Measurements from ENCODE around the gene GBF1.

GBF1 gene

DNA sequence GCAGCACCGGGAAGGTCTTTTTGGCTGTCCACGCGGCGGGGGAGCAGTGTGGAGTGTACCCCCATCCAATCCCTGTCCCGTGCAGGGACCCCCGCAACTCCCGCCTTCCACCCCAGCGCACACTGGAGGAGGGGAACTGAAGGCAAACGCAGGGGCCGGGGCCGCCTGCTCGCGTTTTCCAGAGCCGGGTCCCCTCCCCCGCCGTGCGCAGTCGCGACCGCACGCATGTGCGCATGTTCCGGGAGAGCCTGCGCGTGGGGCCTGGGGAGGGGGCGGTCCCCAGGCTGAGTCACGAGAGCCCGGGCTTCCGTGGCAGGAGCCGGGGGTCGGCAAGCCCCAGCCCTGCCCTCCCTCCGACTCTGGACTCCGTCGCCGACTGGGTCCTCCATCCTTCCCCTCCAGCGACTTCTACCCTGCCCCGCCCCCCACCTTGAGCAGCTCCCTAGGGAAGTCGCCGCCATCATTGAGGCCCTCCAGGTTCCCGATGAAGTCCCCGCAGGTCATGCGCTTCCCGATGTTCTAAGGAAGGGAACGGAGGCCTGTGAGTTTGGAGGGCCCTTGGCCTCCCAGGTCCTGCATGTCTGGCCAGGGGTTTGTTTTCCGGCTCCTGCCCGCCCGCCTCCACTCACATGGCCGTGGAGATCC lies 165.2 kb downstream of the GBF1 start:
- DNase-seq (ENCODE audit: low spot score), result no peak

DNA sequence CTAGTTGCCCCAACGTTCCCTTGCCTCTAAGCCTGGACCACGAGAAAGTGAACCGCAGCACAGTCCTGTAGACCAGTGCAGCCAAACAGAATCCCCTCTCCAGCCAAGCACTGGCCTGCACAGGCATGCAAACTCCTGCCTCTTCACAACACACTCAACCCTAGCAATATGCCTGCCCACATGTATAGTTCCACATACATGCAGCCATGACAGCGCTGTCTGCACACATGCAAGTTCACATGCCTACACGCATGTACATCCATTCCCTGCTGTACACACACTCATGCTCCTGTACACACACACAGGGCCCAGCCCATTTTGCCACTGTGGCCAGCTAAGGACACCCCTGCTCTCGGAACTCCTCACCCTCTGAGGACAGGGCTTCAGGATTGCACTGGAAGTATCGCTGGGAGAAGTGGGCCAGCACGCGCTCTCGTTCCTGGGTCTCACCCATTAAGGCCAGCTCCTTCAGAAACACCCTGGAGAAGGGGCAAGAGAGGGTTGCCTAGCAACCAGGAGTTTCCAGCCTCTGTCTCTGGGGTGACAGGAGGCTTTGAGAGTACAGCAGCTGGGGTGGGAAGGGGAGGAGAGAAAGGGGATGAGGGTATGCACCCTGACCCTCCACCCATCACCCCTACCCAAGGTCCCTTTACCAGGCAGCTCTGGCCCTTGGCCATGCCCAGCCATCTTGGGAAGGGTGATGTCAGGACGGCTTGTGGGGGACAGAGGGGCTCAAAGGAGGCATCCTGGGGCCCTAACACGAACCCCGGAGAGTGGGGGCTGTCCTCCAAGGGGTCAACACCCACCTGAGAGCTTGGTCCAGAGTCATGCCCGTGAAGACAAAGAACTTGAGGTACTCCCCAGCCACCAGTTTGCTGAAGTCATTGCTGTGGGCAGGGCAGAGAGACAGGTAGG lies 166.3 kb downstream of the GBF1 start:
- DNase-seq (ENCODE audit: low spot score), result no peak

DNA sequence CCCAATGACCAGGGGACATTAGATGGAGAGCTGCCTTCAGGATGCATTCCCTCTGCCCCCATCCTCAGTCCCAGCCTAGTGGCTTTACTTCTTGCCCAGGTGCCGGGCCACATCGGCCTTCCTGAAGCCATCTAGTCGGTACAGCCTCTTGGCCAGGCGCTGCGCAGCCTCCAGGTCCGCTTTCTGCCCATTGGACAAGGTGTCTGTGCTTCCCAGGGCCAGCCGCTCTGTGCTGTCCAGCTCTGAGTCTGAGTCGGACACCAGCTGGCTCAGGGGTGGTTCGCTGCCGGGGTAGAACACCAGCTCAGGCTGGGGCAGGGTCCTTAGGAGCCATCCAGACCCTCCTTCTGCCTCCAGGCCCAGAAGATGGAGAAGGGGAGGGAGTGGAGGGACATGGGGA lies 167.0 kb downstream of the GBF1 start:
- DNase-seq (ENCODE audit: low spot score), result no peak

DNA sequence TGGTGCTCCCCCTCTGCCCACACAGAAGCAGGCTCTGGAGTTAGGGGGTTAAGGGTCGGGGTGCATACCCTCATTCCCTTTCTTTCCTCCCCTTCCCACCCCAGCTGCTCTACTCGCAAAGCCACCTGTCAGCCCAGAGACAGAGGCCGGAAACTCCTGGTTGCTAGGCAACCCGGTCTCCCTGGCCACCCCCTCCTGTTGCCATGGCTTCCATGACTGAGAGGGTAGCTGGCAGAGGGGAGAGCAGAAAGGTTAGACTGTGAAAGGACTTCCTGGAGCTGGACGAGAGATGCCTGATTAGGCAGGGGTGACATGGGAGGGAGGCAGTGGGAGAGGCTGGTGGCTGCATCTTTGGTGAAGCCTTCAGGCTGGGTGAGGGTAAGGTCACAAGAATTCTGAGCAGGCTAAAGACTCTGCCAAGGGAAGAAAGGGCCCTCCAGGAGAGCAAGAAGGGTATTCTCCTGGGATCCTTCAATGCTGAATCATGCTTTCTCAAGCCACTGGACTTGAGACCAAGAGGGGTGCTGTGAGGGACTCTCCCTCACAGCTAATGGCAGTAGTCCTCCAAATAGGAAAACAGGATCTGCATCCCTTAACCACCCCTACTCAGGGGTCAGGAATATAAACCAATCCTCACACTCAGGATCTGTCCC lies 167.8 kb downstream of the GBF1 start:
- DNase-seq (ENCODE audit: low spot score), result peak; percentile 74

DNA sequence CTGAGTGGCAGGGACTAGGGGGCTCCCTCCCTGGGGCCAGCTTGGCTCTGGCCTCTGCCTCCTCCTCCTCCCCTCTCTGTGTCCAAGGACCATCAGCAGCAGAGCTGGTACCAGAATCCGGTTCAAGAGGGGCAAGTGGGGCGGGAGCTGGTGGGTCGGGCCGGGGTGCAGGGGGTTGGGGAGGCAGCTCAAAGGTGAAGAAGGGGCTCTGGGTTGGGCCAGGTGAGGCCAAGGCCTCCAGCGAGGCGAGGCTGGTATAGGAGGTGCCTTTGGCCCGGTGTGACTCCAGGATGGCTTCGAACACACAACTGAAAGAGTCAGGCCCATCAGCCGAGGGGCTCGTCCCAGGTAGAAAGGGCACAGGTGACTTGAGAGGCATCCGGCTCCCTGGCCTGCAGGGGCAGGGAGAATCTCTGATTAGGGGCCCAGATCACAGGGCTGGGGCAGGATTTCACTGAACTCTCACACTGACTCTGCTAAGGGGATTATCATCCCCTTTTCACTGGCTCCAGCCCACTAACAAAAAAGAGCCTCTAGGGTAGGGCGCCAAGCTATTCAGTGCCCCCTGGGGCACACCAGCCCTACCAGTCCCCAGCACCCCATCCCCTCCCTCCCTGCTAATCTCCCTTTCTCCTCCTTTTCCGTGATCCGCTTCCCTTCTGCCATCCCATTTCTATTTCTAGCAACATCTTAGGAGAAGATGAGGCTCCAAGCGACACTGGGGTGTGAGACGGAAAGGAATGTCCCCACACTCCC lies 168.7 kb downstream of the GBF1 start:
- no peak for DNase-seq (ENCODE audit: low spot score)

DNA sequence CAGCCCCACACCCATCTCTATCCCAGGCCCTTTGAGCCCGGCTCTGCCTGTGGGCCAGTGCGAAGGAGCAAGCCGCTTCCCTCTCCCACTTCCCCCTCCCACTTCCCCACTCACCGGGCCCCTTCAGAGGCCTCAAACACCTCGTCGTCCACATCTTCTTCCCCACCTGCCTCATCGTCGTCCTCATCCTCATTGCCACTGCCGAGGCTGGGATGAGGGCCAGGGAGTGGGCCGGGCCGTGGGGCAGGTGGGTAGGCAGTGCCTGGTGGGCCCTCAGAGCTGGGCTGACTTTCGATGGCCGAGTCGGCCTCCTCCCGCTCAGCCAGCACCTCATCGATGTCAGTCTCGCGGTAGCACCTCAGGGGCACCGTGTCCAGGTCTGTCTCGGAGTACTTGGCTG lies 169.4 kb downstream of the GBF1 start:
- DNase-seq (ENCODE audit: low spot score), result no peak

DNA sequence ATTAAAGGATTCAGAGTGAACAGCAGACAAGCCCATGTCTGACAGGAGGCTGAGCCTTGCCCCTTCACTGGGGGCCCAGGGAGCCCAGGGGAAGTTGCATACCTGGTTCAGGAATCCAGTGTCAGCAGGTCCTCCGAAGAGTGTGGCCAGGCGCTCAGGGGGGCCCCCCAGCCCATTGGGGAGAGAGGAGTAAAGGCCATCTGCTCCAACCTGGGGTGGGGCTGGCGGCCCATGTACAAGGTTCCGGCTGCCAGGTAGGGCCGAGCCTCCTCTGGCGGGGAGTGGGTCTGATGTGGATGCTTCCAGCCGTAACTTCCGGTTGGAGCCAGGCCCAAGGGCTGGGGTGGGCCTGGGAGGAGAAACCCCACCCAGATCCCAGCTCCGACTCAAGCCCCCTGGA lies 171.0 kb downstream of the GBF1 start:
- DNase-seq (ENCODE audit: low spot score), result no peak

DNA sequence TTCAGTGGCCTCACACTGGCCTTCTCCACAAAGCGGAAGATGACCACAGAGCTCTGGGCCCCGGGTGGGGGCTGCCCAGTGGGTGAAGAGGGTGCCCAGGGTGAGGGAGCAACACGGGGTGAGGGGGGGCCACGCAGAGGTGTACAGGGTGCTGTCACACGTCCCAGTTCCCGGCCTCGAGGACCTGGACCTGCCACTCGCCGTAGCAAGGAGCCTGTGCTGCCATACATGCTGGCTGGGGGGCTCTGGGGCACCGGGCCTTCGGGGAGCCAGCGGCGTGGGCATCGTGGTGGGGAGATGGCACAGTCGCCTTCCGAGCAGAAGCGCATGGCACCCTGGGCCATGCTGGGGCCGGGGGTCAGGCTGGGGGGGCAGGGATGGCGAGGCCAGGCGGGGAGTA lies 171.4 kb downstream of the GBF1 start:
- no peak for DNase-seq (ENCODE audit: low spot score)

DNA sequence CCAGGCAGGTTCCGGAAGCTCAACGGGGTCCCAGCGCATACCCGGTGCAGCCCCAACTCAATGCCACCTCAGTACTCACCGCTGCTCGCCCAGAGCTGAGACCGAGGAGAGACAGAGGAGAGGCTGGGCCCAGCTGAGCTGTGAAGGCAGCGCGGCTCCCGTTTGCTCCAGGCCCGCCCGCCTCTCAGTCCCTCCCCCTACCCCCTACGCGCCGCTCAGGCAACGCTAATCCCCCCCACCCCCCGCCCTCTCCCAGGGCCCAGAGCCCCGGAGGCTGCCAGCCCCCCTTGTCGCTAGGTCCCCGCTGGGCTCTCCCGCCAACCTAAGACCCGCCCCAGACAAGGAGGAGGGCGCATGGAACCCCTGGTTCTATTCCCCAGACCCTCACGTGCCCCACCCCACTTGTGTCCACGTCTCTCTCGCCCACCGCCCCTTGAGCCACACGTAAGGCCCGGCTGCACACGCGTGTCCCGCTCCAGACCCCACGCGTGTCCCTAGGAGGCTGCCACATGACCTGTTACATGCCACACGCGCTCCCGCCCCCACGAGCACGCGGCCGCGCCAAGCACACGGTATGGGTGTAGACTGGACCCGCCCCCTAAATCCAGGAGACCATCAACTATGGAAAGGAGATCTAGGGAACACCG lies 173.4 kb downstream of the GBF1 start, which contains the start of gene PSD:
Gene PSD (minus strand): TSS at position 164 of the 647 bp plus-strand sequence. CDS start 1,747 bp downstream, outside the sequence.
- DNase-seq (ENCODE audit: low spot score), result no peak

DNA sequence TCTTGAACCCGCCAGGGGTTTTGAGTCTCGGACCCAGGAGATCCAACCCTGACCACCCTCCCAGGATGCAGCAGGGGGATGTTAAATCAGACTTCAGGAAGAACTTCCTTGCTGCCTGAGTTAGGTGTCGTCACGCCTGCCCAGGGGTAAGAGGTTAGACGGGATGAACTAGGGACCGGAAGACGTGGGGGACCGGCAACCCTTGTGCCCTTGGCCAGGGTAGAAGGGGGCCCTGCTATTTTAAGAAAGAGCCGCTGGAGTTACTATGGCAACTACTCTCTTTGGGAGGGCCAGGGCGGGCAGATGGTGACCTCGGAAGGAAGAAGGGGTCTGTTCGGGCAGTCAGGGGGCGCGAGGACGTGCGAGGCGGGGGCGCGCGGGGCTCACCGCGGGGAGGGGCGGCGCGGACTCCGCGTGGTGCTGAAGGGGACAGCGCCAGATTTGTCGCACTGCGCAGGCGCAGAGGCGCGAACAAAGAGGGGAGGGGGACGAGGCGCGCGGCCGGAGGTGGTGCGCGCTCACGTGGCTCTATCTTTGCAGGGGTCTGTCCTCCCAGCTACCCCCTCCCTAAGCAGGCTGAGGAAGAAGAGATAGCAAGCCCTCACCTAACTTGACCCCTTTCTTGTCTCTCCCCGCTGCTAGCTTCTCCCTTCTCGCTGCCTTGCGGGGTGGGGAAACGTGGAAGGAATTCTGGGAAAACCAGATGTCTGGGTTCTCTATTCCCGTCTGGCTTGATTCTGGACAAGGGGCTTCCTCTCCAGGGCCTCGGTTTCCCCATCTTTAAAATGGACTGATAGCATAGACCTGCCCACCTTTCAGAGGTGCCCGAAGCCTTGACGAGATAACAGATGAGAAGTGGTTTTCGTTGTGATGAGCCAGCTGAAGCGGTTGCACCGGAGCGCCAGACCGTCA lies 174.2 kb downstream of the GBF1 start:
- peak; percentile 71 for DNase-seq (ENCODE audit: low spot score)

DNA sequence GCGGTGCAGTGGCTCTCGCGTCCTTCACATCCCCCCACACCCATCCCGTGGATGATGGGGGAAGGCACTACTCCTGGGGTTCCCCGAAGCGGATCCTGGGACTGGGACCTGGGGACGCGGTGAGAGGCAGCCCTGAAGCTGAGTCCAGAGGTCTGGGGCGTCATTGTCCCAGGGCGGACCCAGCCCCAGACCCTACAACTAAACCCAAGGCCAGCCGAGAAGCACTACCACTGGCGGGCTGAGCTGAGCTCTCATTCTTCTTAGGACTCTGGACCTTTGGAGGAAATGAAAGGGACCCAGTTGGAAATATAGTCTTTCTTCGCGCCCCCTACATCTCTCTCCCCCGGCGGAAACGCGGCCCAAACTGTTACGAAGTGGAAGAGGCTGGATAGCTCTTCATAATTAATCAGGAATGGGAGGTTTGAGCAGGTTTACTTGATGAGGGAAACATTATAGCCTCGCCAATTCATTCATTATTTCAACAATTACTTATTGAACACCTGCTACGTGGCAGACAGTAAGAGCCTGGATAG lies 174.9 kb downstream of the GBF1 start:
- no peak for DNase-seq (ENCODE audit: low spot score)

DNA sequence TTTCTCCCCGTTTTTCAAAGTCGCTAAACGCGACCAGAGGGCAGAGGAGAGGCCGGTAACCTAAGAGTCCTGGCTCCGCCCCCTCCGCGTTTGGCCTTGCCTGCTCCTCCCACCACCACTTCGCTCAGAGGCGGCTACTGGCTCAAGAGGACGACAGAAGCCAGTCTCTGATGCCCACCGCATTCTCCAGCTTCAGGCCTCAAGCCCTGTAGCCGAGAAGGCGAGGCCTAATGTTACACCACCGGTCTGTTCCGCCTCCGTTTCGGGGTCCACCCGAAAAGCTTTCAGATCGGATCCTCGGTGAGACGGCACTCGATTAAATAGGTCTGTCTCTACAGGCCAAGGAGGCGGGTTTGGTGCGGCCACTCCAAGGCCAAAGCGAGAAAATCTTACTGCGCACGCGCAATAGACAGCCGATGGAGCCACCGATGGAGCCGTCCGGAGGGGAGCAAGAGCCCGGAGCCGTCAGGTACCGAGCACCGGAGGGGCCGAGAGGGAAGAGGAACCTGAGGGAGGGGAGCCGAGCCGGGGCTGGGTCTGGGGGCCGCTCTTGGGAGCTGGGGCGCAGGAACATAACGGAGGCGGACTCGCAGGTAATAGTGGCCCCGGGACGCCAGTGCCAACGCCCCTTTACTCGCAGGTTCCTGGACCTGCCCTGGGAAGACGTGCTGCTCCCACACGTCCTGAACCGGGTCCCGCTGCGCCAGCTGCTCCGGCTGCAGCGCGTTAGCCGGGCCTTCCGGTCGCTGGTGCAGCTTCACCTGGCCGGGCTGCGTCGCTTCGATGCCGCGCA lies 175.6 kb downstream of the GBF1 start, which contains the start of gene FBXL15:
Gene FBXL15 (plus strand): TSS at position 123 of the 793 bp plus-strand sequence. CDS start 294 bp downstream, at position 417.
- peak; percentile 98 for DNase-seq (ENCODE audit: low spot score)

DNA sequence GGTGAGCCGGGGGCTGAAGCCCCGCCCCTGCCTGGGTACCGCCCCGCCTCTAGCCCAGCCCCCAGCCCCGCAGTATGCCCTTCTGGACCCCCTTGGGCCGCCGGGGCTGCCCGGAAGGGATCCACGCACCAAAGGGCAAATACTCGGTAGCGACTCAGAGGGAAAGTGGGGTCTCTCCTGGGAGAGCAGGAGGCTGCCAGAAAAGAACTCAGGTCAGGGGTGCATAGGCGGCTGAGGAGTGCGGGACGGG lies 176.1 kb downstream of the GBF1 start:
- DNase-seq (ENCODE audit: low spot score), result no peak

DNA sequence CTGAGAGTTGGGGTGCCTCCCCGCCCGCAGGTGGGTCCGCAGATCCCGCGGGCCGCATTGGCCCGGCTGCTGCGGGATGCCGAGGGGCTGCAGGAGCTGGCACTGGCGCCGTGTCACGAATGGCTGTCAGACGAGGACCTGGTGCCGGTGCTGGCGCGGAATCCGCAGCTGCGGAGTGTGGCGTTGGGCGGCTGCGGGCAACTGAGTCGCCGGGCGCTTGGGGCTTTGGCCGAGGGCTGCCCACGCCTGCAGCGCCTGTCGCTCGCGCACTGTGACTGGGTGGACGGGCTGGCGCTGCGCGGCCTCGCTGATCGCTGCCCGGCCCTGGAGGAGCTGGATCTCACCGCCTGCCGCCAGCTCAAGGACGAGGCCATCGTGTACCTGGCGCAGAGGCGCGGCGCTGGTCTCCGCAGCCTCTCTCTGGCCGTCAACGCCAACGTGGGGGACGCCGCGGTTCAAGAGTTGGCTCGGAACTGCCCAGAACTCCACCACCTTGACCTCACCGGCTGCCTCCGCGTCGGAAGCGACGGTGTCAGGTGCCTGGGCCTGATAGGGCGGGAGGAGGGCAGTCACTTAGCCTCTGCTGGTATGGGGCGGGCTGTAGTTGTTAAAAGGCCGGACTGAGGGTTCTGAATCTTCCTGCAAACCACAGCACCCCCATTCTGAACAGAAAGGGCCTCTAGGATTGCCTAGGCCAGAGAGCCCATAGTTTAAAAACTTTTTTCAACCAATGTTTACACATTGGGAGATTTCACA lies 176.6 kb downstream of the GBF1 start:
- DNase-seq (ENCODE audit: low spot score), result no peak

DNA sequence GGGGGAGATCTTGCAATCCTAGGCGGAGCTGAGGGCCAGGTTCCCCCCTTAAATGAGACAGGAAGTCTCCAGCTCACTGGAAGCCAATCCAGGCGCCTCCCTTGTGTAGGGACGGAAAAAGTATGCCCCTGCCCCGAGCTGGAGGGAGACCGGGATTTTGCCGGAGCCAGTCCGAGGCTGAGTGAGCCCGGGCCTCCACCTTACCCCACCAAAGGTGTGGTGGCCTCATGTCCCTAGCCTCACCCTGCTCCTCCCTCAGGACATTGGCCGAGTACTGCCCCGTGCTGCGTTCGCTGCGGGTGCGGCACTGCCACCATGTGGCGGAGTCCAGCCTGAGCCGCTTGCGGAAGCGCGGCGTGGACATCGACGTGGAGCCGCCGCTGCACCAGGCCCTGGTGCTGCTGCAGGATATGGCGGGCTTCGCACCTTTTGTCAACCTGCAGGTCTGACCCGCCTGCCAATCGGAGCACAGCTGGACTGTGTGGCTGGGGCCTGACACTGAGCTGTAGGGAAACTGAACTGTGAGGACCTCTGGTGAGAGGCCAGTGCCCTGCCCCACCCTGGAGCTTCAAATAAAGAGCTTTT lies 177.3 kb downstream of the GBF1 start:
- no peak for DNase-seq (ENCODE audit: low spot score)

DNA sequence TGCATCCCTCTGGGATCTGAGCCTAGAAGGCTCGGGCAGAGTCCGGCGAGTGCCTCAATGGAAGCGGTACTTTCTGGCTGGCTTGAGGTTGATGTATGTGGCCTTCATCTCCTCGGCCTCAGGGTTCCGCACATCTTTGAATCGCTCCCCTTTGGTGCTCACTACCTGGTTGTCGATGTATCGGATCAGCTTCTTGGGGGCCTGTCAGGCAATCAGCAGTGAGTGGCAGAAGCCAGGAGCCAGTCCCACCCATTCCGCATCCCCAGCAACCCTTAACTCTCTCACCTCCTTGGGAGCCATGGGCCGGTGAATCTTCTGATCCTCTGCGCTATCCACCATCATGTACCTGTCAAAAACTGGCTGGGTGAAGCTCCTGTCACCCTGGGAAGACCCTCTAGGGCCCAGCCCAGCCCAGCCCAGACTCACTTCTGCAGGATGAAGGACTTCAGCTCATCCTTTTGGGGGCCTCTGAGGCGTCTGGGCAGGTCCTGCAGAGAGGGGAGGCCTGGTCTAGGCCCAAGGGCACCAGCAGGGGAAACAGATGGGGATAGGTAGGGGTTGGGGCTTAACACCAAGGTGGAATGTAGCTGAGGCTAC lies 178.1 kb downstream of the GBF1 start:
- DNase-seq (ENCODE audit: low spot score), result no peak

DNA sequence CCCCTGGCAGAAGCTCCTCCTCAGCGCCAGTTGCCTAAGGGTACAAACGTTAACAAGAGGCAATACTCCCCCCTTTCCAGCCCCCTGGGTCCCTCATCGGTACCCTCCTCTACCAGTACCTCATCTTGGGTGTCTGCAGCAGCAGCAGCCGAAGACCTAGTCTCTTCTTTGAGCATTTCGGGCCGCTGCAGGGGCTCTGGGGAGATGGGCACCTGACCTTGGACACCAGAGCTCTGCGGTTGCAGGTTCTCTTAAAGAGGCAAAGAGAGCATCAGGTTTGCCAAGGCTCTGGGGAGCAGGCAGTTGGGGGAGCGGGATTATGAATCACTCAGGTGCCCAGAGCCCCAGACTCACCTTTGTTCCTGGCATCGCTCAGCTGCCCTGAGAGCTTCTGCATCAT lies 178.8 kb downstream of the GBF1 start:
- no peak for DNase-seq (ENCODE audit: low spot score)

DNA sequence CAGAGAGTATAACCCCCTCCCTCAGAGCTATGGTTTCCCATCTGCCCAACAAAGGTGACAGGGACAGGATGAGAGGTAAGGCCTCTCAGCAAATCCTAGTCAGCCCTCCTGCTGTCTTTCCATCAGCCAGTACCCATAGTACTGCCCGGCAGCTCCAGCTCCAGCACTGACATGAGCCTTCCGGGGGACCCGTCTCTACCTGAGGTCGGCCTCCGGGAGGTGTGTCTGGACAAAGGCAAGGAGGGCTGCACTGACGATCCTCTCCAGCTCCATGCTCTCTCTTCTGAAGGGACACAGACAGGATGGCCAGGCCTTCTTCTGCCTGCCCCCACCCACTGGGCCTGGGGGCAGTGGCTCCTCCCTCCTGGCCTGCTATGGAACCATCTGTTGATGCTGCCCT lies 179.6 kb downstream of the GBF1 start:
- DNase-seq (ENCODE audit: low spot score), result no peak
